C4-2B (cell line): Measurements from ENCODE around the gene GDI1.
"Not testable (repeated sequence)": the region's sequence is repeated elsewhere in the genome, so short reads cannot be mapped to it uniquely, and the experiment has no call there.

Experiments
- H3K27ac ChIP-seq: fragments of 450-650 bp; 2 replicates; pipeline ENCODE4 v1.5.1; 2017
- ZFX ChIP-seq: fragments of 450-650 bp; IDR thresholded peaks from 2 replicates; pipeline ENCODE4 v1.6.1; 2017
- TF ChIP-seq, protein P1 (sequence below): fragments of 450-650 bp; conservative IDR thresholded peaks from 2 replicates; pipeline ENCODE4 v1.5.1; 2017; ENCODE audit warnings: mild to moderate bottlenecking

The GDI1 gene

DNA sequence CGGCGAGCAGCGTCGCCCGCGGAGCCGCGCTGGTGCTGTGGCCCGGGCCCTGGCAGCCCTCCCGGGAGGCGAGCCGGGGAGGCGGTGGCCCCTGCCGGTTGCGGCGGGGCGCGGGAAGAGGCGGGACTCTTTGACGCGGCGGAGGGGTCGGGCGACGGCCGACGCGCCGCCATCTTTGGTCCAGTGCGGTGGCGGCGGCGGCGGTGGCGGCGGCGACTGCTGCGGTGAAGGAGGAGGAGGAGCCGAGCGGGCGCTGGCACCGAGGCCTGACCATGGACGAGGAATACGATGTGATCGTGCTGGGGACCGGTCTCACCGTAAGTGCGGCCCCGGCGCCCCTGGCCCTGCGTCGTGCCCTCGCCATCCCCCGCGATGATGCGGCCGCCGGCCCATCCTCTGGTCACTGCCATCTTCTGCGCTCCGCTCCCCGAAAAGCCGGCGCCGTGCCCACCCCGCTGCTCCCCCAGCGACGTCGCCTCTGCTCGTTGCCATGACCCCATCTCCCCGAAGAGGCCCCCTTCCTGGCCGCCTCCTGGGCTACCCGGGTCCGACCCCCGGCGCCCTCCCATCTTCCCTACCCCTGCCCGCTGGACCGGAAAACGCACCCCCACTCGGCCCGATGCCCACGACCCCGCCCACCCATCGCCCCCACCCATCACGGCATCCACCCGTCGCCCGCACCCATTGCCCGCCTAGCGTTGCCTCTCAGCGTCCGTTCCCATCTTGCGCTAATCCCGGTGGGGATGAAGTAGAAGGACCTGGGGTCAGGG is at the start of gene GDI1:
Gene GDI1, plus strand, starts transcription at position 172 of the 770 bp plus-strand sequence. Its CDS starts 101 bp downstream, at position 273.
- TF ChIP-seq ZFX: no peak
- TF ChIP-seq, protein P1, sequence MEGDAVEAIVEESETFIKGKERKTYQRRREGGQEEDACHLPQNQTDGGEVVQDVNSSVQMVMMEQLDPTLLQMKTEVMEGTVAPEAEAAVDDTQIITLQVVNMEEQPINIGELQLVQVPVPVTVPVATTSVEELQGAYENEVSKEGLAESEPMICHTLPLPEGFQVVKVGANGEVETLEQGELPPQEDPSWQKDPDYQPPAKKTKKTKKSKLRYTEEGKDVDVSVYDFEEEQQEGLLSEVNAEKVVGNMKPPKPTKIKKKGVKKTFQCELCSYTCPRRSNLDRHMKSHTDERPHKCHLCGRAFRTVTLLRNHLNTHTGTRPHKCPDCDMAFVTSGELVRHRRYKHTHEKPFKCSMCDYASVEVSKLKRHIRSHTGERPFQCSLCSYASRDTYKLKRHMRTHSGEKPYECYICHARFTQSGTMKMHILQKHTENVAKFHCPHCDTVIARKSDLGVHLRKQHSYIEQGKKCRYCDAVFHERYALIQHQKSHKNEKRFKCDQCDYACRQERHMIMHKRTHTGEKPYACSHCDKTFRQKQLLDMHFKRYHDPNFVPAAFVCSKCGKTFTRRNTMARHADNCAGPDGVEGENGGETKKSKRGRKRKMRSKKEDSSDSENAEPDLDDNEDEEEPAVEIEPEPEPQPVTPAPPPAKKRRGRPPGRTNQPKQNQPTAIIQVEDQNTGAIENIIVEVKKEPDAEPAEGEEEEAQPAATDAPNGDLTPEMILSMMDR: no peak
- H3K27ac ChIP-seq: peak within 1 kb of the TSS; percentile 85

DNA sequence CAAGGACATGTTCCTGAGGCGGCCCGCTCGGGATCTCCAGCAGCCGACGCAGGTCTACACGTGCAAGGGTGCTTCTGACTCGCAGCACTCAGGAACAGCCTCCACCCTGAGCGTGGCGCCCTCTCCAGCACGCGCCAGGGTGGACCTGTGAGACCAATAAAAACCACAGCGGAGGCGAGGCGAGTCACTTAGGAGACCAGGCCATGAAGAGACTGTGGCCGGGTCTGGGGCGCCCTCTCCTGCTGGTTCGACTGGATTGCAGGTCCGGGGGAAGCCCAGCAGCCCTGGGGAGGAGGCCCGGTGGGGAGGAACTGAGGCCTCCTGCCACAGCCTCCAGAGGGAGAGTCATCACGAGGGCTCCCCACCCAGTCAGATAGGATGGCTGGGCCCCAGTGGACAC is 48.9 kb upstream of the GDI1 start:
- not testable (repeated sequence) for H3K27ac ChIP-seq

DNA sequence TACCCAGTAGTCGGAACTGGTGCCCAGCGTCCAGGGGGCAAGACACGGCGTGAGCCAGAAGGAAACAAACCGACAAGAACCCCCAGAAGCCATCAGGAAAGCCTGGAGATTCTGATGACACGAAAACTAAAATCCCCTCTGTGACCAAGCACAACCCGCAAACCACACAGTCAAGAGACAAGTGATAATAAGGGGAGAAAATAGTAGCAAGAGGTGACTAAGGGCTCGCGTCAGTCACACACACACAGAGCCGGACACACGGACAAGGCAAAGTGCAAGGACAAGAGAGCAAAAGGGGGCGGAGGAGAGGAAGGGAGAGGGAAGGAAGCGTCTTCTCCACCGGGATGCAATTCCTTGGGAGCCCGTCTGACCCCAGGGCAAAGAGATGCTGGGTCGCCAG is 48.3 kb upstream of the GDI1 start:
- not testable (repeated sequence) for H3K27ac ChIP-seq

DNA sequence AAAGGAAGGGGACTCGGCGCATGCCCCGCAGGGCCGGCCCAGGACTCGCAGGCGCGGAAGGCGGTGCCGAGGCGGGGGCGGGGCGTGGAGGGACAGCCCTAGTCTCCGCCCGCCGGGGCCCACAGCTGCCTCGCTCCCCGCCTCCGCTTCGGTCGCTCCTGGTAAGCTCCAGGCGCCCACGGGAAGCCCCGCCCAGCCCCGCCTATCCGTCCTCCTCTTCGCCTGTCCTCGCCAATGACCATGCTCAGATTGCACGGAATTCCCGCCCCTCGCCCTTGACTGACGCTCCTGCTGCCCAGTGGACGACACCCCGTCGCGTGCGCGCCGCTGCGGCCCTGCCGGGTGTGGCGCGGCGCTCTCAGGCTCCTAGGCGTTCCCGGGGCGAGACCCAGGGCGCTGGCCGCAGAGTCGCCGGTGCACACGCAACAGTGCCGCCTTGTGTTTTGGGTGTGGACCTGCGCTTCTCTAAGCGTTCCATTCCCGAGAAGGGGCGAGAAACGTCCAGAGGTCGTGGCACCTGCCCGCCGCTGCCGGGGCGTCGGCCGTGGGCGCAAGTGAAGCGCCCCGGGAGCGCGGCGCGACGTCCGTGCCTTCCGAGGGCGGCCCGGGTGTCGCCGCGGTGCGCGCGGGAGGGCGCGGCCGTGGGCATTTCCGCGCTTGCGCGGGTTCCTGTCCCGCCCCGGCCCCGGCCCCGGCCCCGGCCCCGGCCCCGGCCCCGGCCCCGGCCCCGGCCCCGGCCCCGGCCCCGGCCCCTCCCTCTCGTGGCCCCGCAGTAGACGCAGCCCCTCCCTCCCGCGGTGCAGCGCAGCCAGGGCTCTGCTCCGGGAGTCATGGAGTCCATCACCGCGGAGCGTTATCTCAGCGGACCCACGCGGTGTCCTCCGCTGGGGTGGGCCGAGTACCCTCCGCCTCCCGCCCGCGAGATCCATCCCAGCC is 46.9 kb upstream of the GDI1 start:
- H3K27ac ChIP-seq: not testable (repeated sequence)

DNA sequence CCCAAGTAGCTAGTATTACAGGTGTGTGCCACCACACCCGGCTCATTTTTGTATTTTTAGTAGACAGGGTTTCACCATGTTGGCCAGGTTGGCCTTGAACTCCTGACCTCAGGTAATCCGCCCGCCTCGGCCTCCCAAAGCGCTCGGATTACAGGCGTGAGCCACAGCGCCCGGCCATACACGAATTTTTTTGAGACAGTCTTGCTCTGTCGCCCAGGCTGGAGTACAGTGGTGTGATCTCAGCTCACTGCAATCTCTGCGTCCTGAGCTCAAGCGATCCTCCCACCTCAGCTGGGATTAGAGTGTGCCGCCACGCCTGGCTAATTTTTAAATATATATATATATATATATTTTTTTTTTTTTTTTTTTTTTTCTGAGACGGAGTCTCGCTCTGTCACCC is 40.6 kb upstream of the GDI1 start:
- peak overlapping the region; percentile 97; the same call in 1 of the 2 replicates for H3K27ac ChIP-seq

DNA sequence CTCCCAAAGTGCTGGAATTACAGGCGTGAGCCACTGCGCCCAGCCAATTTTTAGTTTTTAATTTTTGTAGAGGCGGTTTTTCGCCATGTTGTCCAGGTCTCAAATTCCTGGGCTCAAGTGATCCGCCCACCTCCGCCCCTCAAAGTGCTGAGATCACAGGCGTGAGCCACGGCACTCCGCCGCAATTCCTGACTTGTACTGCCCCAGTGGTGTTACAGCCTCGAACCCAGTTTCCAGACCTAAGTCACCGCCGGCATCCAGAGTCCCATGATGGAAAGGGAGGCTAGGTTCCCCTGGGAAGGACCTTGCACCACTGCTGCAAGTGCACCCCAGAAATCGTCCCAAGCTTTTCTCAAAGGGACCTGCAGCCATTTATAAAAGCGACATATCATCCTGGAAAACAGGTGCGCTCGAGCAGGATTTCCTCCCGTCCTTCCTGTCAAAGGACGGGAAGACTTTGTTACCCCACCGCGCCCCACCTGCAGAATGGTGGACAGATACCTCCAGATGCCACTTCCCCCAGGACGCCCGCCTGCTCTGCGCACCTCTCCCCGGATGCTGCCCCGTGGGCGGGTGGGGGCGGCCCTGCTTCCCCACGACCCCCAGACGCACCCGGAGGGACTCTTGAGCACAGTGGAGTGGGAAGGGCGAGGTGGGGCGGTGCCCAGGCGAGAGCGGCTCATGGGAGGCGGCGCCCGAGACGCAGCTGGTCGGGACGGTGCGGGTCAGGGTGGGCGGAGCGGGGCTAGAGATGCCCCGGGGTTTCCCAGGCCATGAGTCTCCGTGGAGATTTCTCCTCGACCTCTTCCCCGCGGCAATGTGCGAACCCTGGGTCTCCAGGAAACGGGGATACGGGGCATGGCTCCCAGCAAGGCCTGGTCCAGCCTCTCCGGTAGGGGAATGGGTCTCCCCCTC is 39.7 kb upstream of the GDI1 start:
- TF ChIP-seq ZFX: no peak; the same call in 1 of the 2 replicates
- TF ChIP-seq, protein P1: no peak
- H3K27ac ChIP-seq: peak overlapping the region; percentile 97

DNA sequence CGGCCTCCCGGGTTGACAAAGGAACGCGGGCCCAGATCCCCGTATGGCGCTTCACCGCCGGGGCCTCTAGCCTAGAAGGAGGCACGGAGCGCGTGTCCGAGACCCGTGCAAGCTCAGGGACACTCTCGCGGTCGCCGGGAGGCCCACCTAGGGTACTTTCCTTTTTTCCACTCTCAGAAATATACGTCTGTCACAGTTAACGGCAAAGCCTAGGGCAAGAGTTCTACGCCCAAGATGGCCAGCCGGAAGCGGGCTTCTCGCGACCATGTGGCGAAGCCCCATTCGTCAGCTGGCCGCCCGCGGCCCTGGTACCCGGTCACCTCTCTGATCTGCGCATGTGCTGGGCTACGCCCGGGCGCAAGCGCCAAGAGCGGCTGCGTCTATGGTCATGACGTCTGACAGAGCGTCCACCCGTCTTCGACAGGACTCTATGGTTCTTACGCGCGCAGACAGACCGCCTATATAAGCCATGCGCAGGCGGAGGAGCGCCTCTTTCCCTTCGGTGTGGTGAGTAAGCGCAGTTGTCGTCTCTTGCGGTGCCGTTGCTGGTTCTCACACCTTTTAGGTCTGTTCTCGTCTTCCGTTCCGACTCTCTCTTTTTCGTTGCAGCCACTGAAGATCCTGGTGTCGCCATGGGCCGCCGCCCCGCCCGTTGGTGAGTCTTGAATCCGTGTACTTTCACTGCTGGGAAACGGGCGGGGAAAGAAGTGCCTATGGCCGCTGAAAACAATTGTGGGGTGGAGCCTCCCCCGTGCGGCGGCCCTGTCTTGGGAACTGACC is 38.9 kb upstream of the GDI1 start, which contains the start of gene RPL10:
Gene RPL10, plus strand, starts transcription at position 490 of the 780 bp plus-strand sequence. Its CDS starts 143 bp downstream, at position 633.
- peak; percentile 56 for TF ChIP-seq ZFX
- TF ChIP-seq, protein P1: no peak

DNA sequence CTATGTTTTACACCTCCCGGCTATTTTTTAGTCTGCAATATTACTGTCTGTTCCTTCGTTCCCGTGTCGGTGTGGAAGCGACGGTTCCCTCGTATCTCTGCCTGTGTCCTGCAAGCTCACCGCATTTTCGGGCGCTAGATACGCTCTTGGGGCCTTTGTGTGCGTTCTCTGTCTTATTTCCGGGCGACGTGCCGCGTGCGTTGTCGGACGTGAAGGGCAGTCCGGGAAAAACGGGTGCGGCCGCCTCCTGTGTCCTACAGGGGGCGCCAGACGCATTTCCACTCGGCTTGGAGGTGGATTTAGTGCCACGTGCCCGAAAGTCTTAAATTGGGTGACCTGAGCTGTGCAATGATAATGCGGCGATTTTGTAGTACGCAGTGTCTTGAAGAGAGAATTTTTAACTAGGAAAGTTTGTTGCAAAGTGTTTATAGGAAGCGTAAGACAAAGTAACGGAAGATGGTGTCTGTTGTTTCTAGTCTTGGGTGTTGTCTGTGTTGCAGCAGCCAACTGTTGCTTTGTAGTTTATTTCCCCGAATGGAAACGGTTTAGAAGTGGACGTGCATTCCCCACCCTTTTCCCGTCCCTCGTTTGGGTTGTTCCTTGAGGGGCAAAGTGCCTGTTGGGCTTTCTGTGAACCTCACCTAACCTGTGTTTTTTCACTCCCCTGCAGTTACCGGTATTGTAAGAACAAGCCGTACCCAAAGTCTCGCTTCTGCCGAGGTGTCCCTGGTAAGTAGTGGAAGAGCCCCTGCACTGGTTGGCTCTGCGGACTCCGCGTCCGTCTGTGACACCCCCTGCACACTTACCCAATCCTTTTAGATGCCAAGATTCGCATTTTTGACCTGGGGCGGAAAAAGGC is 38.1 kb upstream of the GDI1 start:
- TF ChIP-seq, protein P1: peak; percentile 86
- no peak for TF ChIP-seq ZFX
- H3K27ac ChIP-seq: peak overlapping the region; percentile 97

More for the DNA sequence above, 38.9 kb upstream of the GDI1 start, which contains the start of gene RPL10:
- peak within 1 kb of the TSS; percentile 97 for H3K27ac ChIP-seq
